Measurements from ENCODE around the gene UTP4. TPM values are rescaled to one million over a fixed set of nuclear protein-coding genes. Genes with fewer than 3 reads are reported as not detected.

Gene UTP4
- total and polyA plus RNA-seq, 10 donors: 12.6 to 37.9 (median 17.1) TPM

DNA sequence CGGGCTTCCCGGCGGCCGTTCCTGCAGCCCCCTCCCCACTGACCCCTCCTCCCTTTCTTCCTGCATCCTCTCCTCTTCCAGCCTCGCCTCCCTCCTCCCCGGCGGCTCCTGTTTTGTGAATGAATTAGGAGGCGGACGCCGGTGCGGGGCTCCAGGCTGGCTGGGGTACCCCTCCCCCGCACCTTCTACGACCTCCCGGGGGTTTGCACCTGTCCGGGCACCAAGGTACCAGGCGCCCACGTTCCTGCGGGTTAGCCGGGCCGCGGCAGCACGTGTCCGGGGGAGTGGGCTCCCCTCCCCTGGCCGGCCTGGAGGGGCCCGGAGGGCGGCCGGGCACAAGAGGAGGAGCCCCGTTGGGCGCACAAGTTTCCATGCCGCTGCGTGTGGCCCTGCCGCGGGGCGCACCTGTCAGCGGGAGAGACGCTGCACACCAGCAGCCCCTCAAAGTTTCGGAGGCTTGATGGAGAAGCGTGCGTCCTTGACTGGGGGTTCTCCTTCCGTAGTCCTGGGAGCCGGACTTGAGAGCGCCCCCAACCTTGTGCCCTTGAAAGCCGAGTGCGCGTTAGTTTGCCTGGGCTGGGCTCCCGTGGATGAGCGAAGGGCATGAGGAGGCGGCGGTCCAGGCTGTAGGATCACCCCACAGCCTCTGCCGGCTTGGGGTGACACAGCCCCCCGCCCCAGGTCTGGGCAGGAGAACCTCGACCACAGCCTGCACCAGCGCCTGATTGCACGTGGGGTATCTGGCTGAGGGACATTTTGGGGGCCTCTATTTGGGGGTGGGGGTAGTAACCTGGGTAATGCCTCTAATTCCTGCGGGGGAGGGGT is 25.7 kb upstream of the UTP4 start:
- Histone ChIP-seq H3K9me3 (no peaks in the 10 kb centered on the region), H3K27ac (no peak overlapping the region), H3K4me3 (peak overlapping the region in 7 of 8 donors; percentile 22 to 72 (median 47)), H3K36me3 (peaks cover 0 to 32% (median 16%) of the 10 kb centered on the region in 6 donors), H3K4me1 (peaks cover 19 to 38% (median 27%) of the 10 kb centered on the region in 6 donors), H3K27me3 (replicated peaks in 1 of 7) (peaks cover 3 to 63% (median 35%) of the 10 kb centered on the region in 7 donors)
- WGBS, 5 donors: 0 to 5% (median 2%) methylated on average over 27 to 55 of the region's 55 CpGs
- intact Hi-C loops (cut with DNase I; ENCODE audit: low total_unique reads): no loop called here
- DNase-seq: peak; percentile 59
- TF ChIP-seq POLR2A (IDR thresholded peaks at IDR 0.05): no peak
- peak in 1 of 3 donors; percentile 8 for TF ChIP-seq POLR2AphosphoS5 (IDR thresholded peaks at IDR 0.05)
- no peak for TF ChIP-seq CTCF (IDR thresholded peaks at IDR 0.05 in 8 of 11, conservative IDR thresholded peaks at IDR 0.05 in 3 of 11)

DNA sequence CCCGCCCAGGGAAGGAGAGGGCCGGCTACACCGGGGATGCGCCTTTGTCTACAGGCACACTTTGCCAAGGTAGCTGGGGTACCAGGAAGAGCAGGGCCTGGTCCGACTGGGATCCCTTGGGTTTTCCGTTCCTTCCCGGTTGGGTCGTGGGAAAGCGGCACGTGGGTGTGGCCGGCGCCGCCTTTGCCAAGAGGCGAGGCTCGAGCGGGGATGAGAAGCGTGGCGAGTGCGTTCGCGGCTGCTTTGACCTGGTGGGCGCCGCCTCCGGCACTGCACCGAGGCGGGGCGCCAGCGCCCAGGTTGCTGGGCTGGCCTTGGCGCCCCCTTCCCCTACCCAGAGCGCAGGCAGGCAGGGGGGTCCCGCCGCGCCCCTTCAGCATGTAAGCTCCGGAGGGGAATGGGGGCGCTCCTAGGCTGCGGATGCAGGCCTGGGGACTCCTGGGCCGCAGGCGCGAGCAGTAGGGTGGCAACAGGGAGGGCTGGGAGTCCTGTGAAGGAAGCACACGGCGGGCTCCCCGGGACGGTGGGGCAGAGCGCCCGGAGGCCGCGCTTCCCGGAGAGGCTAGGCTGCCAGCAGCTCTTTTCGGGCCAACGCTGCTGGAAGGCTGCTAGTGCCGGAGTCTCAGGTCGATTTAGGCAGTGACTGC is 25.0 kb upstream of the UTP4 start:
- peaks cover 19 to 42% (median 28%) of the 10 kb centered on the region in 6 donors for H3K4me1 ChIP-seq
- 4 to 8% (median 5%) methylated on average over 12 to 52 of the region's 52 CpGs for WGBS, 5 donors
- H3K27me3 ChIP-seq (replicated peaks in 1 of 7): peaks cover 3 to 63% (median 35%) of the 10 kb centered on the region in 7 donors
- no peak overlapping the region for H3K27ac ChIP-seq
- peak overlapping the region in 5 of 8 donors; percentile 13 to 72 (median 48) for H3K4me3 ChIP-seq
- DNase-seq: peak; percentile 69
- H3K36me3 ChIP-seq: peaks cover 0 to 39% (median 16%) of the 10 kb centered on the region in 6 donors
- peak in 2 of 3 donors; percentile 15 to 56 for TF ChIP-seq POLR2AphosphoS5 (IDR thresholded peaks at IDR 0.05)
- no peak for TF ChIP-seq POLR2A (IDR thresholded peaks at IDR 0.05)
- H3K9me3 ChIP-seq: no peaks in the 10 kb centered on the region
- intact Hi-C loops (cut with DNase I; ENCODE audit: low total_unique reads): no loop called here

- TF ChIP-seq CTCF (IDR thresholded peaks at IDR 0.05 in 8 of 11, conservative IDR thresholded peaks at IDR 0.05 in 3 of 11): no peak
- H3K27ac ChIP-seq: no peak overlapping the region
- H3K4me3 ChIP-seq: no peak overlapping the region
- WGBS, 5 donors: 60 to 74% (median 62%) methylated on average over 8 to 9 of the region's 9 CpGs
- H3K27me3 ChIP-seq (replicated peaks in 1 of 7): peaks cover 3 to 63% (median 35%) of the 10 kb centered on the region in 7 donors
- H3K36me3 ChIP-seq: peaks cover 0 to 42% (median 16%) of the 10 kb centered on the region in 6 donors
- no peaks in the 10 kb centered on the region for H3K9me3 ChIP-seq
- DNase-seq: peak; percentile 48
- peaks cover 19 to 50% (median 29%) of the 10 kb centered on the region in 6 donors for H3K4me1 ChIP-seq
- intact Hi-C loops (cut with DNase I; ENCODE audit: low total_unique reads): no loop called here
Measured at GRCh38 chr16:69108064-69108904, 24.2 kb upstream of the UTP4 start.

- peak; percentile 24 for DNase-seq
- WGBS, 5 donors: 88 to 97% (median 91%) methylated on average over 4 of the region's 4 CpGs
- intact Hi-C loops (cut with DNase I; ENCODE audit: low total_unique reads): no loop called here
- no peaks in the 10 kb centered on the region for H3K9me3 ChIP-seq
- peaks cover 19 to 51% (median 29%) of the 10 kb centered on the region in 6 donors for H3K4me1 ChIP-seq
- H3K27ac ChIP-seq: no peak overlapping the region
- TF ChIP-seq CTCF (IDR thresholded peaks at IDR 0.05 in 8 of 11, conservative IDR thresholded peaks at IDR 0.05 in 3 of 11): no peak
- TF ChIP-seq POLR2AphosphoS5 (IDR thresholded peaks at IDR 0.05): no peak
- TF ChIP-seq POLR2A (IDR thresholded peaks at IDR 0.05): no peak
- peaks cover 3 to 59% (median 35%) of the 10 kb centered on the region in 7 donors for H3K27me3 ChIP-seq (replicated peaks in 1 of 7)
- peaks cover 0 to 48% (median 18%) of the 10 kb centered on the region in 6 donors for H3K36me3 ChIP-seq
- H3K4me3 ChIP-seq: no peak overlapping the region
Measured at GRCh38 chr16:69108905-69109252, 23.6 kb upstream of the UTP4 start.
